Astrocyte of the spinal cord (primary cell): ENCODE data around the gene EVI5.
A peak's percentile ranks its signal among the peaks of the same experiment; 100 is the strongest.

Experiments used
- DNase-seq: peaks from one replicate; pipeline ENCODE4 v3.0.0; 2011; ENCODE audit warnings: low read depth, low spot score
- H3K4me3 ChIP-seq: 2 replicates; pipeline ENCODE4 v1.5.1; 2011; ENCODE audit warnings: low read depth, mild to moderate bottlenecking, low read length, moderate library complexity
- CTCF ChIP-seq: IDR thresholded peaks from 2 replicates; pipeline ENCODE4 v1.5.1; 2012; ENCODE audit warnings: low read depth, mild to moderate bottlenecking, low read length, inconsistent platforms
- in situ Hi-C: cut with HindIII; loops from 2 replicates; pipeline ENCODE4 v1.10.0; 2017; ENCODE audit warnings: low sequenced_read_pairs

The EVI5 gene

DNA sequence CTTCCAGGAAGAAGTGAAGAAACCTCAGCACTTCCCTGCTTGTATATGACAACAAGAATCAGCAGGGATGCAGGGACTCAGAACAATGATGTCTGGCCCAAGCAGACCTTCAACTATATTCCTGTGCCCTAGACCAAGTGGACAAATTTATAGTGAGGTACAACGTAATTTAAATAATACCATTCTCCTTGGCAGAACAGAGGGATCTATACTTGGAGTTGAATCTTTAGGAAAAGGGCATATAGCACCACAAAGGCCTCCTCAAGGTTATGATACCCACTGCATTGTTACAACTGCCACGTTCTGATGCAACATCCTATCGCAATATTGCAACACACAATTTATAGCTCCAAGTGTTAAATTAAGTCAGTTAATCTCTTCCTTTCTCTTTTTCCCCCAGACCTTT, 269.1 kb downstream of the EVI5 start:
- TF ChIP-seq CTCF = no peak
- no peak for DNase-seq

DNA sequence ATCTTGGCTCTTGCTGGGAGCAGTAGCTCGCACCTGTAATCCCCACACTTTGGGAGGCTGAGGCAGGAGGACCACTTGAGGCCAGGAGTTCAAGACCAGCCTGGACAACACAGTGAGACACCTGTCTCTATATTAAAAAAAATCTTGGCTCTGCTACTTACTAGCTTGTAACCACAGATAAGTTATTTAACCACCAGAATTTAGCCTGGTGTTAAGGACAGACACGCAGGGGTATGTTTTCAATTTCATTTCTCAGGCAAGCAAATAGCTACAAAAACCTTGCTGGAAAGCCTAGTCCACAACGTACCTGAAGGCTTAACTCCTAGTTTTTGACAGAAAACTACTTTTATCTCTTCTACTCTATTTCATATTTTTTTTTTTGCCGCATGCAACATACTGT, 273.4 kb downstream of the EVI5 start:
- no peak for TF ChIP-seq CTCF
- H3K4me3 ChIP-seq = no peak overlapping the region
- in situ Hi-C loops = no loop called here
- no peak for DNase-seq

More for the DNA sequence above, 269.1 kb downstream of the EVI5 start:
- no peak overlapping the region for H3K4me3 ChIP-seq
- in situ Hi-C loops = no loop called here

DNA sequence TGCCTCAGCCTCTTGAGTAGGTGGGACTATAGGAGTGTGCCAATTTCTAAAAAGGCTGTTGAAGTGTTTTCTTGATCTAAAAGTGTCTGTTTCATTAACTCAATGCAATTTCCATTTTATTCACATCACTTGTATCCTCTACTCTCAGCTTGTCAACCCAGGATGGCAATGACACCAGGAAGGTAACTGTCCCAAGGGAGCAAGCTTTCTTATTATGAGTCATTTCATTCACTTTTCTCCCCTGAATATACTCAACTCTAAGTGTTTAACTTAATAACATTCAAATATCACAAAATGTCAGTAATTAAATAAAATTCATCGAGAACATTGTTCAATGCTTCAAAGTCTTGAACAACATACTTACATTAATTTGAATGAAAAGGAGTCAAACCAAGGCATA, 275.3 kb downstream of the EVI5 start:
- DNase-seq = no peak
- no peak overlapping the region for H3K4me3 ChIP-seq
- in situ Hi-C loops = no loop called here
- TF ChIP-seq CTCF = no peak

DNA sequence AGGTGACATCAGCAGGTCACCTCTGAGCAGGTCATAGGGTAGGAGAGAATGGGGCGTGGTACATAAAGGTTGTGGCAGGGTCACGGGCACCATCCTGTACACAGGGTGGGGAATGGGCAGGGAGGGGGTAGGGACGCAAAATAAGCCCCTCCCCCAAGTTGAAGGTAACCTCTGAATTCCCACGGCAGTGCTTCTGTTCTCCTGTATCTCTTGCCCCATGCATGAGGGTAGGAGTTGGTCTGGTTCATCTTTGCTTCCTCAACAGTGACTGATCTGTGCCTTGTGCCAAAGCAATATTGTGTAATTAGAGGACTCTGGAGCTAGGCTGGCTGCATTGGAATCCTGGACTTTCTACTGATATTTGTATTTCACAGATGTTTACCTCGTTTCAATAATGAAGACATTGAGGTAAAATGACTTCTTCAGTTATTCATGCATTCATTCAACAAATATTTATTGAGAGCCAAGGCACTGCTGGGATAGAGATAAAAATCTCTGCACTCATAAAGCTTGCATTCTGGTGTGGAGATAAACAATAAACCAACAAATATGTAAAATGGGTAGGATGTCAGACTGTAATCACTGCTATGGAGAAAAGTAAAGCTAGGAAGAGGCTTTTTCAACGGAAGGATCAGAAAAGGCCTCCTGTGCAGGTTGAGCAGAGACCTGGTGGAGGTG, 279.8 kb downstream of the EVI5 start:
- H3K4me3 ChIP-seq = no peak overlapping the region
- in situ Hi-C loops = no loop called here
- no peak for TF ChIP-seq CTCF
- no peak for DNase-seq

DNA sequence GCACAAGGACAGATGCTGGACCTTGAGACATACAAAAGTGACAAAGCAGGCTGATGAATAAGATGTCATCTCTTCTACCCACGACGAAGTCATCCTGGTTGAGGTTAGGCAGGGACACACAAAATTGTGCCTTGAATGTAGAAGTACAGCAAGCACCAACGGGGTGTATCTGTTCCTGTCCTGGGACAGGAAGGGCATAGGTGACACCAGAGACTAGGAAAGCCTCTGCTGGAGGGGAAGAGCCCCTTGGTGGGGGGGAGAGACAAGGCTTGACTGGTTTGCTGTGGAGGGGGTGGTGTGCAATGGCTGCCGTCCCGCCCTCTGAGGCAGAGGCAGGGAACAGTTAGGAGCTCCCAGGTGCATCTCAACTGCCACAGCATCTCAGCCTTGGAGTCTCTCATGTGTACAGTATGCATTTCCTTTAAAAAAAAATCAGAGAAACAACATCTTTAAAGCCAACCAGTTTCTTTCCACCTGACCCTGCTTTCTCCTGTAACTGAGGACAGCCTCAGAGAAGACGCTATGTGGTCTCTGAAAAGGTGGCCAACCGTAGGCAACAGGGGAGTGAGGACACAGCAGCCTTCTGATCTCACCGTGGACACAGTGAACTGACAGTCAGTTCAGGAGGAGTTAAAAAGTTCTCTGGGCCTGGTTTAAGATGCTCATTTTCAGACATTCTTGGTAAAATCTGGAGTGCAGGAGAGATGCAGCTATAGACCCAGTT, 280.5 kb downstream of the EVI5 start:
- DNase-seq = no peak
- in situ Hi-C loops = no loop called here
- TF ChIP-seq CTCF = no peak
- no peak overlapping the region for H3K4me3 ChIP-seq

DNA sequence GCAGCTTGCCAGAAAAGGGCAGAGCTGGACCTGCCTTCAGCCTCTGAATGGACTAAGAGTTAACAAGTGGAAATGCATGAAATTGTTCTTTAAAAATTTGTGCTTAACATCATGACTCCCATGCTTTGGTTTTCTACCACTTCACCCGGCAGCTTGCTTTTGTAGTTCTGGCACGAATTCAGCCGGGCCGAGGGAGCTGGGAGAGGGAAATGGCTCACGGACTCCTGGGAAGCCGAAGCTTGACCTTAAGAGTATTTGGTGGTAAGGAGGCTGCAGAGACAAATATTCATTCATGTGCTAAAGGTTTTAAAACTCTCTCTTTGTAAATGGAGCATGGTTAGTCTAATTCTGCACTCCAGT, 281.0 kb downstream of the EVI5 start:
- peak; percentile 67 for DNase-seq
- in situ Hi-C loops = no loop called here
- H3K4me3 ChIP-seq = no peak overlapping the region
- no peak for TF ChIP-seq CTCF
